Panc1 (cell line): ENCODE results near the gene IFT80.

Experiments
- CTCF ChIP-seq: fragments of 450-650 bp; IDR thresholded peaks from 2 replicates; pipeline ENCODE4 v1.5.1; 2017; ENCODE audit warnings: mild to moderate bottlenecking
- SIN3A ChIP-seq: IDR thresholded peaks from 2 replicates; pipeline ENCODE4 v1.6.1; 2012; ENCODE audit warnings: low read depth, mild to moderate bottlenecking, low read length, moderate library complexity, borderline replicate concordance; ENCODE audit not compliant: insufficient read depth
- TCF7L2 ChIP-seq: IDR thresholded peaks from 2 replicates; pipeline ENCODE4 v1.6.1; 2011; ENCODE audit warnings: mild to moderate bottlenecking, low read depth, low read length, inconsistent platforms

- TF ChIP-seq CTCF (no peak), SIN3A (no peak), TCF7L2 (no peak)
Observed at GRCh38 chr3:160296591-160296990, 102.4 kb downstream of the IFT80 start.
